ENCODE results near the gene FGFR4.
"Not testable (repeated sequence)": the region's sequence is repeated elsewhere in the genome, so short reads cannot be mapped to it uniquely, and the experiment has no call there.

FGFR4 gene

DNA sequence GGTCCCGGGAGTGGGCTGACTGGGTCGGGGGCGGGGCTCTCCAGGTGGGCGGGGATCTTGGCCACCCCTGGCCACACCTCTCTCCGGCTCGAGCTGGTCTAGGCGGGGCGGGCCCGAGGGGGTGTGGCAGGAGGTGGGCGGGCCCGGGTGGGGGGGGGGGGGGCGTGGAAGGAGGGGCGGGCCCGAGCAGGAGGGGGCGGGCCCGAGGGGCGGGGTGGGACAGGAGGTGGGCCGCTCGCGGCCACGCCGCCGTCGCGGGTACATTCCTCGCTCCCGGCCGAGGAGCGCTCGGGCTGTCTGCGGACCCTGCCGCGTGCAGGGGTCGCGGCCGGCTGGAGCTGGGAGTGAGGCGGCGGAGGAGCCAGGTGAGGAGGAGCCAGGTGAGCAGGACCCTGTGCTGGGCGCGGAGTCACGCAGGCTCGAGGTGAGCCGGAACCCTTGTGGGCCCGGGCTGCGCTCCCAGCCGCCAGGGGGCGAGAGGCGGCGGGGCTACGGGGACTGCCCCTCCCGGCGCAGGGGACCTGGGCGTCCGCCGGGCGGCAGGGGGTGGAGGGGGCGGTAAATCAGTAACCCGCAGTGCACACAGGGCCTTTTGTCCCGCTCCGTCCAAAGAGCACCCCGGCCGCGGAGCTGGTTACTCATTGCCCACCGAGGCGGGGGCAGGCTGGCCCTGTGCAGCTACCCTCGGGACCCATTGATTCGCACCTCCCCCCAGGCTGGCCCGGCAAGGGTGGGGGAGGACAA, at the start of gene FGFR4:
TSS of gene FGFR4 (plus strand) at position 262 of the 744 bp plus-strand sequence. CDS start 2,688 bp downstream, outside the sequence.
- peak; percentile 70 to 71 for DNase-seq

DNA sequence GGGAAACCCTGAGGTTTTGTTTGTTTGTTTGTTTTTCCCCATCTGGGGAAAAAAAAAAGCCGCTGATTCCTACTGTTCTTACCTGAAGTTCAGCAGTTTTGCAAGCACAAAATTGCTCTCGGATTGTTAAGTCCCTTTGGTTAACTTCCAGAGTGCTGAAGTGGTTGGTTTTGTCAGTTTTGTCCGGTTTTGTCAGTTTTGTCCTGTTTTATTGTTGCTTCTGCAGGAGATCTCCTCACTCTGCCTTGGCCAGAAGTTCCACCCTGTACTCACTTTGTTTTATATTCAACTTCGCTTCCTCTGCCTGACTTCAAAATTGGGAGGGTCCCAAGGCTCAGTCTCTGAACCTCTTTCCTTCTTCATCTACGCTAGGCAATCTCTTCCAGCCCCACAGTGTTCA, 49.8 kb upstream of the FGFR4 start:
- DNase-seq: no peak

GRCh38 chr5:177040814-177041420, 45.8 kb upstream of the FGFR4 start:
- DNase-seq: no peak

- no peak for DNase-seq
These were observed 44.8 kb upstream of the FGFR4 start for GRCh38 chr5:177041936-177042335.

DNA sequence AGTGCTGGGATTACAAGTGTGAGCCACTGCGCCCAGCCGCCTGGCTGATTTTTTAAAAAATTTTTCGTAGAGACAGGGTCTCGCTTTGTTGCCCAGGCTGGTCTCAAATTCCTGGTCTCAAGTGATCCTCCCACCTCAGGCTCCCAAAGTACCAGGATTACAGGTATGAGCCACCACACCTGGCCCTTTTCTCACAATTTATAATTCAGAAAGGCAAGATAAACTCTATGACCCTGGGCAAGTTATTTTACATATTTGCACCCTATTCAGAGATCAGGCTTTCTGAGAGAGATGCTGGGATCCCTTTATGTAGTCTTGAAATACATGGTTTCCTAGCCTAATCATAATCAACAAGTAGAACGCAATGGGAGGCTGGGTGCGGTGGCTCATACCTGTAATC, 43.6 kb upstream of the FGFR4 start:
- DNase-seq: no peak

DNA sequence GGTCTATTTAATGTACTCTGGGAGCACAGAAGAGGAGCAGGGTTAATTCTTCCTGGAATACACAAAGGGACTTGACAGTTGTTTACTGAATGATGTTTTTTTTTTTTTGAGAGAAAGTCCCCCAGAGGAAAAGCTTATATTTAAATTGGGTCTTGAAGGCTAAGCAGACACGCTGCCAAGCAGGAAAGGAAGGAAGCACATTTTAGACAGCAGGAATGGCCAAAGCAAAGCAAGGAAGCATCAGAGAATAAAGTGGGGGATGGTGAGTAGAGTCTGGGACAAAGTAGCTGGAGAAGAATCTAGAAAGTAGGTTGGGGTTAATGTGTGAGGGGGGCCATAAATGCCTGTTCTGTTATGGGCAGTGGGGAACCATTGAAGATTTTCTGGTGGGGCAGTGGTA, 42.8 kb upstream of the FGFR4 start:
- no peak for DNase-seq

GRCh38 chr5:177044641-177045040, 42.1 kb upstream of the FGFR4 start:
- no peak for DNase-seq

DNA sequence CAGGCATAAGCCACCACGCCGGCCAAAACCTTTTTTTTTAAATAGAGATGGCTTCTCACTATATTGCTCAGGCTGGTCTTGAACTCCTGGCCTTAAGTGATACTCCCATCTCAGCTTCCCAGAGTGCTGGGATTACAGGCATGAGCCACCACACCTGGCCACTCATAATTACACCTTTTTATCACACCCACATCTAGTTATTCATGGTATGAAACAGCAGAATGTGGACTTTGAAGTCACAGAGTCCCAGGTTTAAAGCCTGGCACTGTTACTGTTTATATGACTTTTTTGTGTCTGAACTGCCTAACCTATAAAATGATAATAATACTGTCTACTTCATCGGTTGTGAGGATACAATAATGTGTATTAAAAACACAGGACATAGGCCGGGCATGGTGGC, 41.1 kb upstream of the FGFR4 start:
- DNase-seq: no peak

GRCh38 chr5:177048531-177048930, 38.2 kb upstream of the FGFR4 start:
- DNase-seq: not testable (repeated sequence)

DNA sequence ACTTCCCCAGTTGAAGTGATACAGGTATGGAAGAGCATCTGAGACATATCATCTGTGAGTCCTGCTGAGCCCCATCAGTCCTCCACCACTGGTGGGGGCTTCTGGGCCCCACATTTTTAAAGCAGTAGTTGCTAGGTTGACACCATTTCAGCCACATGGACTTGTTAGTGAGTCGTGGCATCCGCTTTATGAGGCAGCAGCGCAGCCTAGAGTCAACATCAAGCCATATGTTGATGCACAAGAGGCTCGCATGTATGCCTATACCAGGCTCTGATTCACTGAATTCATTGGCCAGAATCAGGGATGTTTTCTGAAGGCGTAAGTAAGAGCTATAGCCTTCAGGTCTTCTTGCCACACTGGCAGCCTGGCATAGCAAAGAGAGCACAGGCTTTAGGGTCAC, 37.4 kb upstream of the FGFR4 start:
- DNase-seq: peak in 1 of 2 donors; percentile 13

DNA sequence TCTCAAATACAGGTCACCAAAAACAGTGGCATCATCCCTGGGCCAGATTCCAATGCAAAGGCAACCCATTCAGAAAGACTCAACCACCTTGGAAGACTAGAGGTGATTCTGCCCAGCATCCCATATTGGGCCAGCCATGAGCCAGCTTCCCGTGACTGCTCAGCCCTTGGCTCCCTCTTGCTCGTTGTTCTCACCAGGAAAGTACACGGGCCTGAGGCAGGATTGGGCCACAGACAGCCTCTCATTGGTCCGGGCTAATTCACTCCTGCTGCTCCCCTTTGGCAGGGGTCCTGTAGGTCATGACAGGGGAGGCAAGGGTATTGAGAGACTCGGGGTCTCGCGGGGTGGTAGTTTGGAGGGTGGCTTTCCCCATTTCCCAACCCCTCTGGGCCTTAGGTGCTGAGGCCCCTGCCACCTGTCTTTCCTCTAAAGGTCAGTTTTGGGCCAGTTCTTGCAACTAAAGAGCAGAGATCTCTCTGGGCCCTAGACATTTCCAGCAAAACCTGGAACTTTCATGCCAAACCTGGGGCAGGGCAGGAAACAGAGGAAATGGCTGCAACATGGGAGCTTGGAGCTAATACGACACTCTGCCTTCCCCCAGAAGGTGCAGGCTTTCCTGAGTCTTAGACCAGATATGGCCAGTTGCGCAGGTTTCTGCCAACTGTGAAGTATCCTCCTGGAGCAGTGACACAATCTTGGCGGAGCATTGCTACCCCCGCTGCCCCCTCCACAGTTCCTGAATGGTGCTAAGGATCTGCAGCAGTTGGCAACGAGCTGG, 22.0 kb upstream of the FGFR4 start:
- DNase-seq: no peak

- DNase-seq: no peak
These were observed 21.2 kb upstream of the FGFR4 start for GRCh38 chr5:177065491-177065890.

DNA sequence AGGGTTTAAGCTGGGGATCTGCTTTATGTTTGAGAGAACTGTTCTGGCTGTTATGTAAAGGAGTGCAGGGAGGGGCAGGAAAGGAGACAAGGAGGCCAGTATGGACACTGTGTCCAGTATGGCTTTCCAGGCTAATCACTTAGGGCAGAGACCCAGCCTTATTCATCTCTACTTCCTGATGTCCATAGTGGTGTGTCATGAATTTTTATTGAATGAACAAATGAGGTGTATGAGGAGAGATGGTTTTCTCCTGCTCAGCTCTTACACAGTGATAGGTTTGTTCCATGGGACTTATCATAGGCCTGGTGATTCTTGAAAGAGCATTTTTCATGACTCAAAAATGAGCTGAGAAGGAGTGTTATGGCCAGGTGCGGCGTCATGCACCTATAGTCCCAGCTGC, 20.5 kb upstream of the FGFR4 start:
- DNase-seq: no peak

- DNase-seq: no peak
These were observed 19.2 kb upstream of the FGFR4 start for GRCh38 chr5:177067503-177067902.

DNA sequence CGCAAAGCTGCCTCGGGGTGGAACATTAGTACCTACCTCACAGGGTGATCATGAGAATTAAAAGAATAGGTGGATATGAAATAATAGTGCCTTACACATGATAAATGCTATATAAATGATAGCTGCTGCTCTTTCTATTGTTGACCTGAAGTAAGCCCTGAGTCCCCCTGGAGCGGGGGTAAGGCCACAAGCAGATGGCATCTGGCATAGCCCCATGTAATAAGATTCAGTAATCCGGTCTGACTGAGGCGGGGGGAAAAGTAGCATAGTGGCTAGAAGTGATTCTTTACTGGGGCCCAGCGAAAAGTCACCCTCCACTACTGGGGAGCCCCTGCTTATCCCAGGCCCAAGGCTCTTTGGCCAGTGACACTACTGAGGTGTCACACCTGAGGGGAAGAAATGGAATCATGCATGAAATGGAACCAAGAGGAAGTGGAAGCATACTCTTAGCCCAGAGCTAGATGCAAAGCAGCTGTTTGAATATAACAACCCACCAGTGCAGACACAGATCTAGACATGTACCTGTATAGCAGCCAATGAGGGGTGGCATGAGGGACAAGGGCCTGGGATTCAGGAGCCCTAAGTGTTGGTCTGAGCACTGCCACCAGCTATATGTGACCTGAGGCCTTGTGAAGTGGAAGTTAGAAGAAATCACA, 16.1 kb upstream of the FGFR4 start:
- DNase-seq: no peak

DNA sequence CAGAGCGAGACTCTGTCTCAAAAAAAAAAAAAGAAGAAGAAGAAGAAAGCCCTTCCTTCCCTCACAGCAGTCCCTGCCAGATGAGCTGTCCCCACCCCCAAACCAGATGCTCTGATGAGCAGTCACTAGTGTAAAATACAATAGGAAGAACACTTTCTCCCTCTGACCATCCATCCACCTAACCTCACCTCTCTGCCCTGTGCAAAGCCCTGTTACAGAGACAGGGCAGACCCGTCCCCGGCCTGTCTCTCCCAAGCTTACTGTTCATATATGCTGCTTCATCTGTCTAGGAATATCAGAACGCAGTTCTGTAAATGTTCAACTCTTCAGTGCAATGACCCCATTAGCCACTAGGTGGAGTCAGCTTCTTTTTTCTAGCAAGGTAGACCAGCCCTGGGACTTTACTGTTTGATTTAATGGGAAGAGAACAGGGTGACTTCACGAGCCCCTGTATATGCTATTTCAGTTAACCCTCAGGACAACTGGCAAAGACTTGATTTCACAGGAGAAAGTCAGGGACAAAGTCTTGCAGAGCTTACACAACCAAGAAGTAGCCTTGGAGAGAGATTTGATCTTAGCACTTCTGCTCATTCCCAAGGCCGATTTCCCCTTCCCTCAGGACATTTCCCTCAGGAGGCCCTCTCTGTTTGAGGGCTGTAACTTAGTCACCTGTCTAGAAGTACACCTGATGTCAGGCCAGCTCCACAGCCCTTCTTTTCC, 14.9 kb upstream of the FGFR4 start:
- peak; percentile 65 to 77 for DNase-seq

- DNase-seq: no peak
These were observed 9.4 kb upstream of the FGFR4 start for GRCh38 chr5:177077335-177077734.

DNA sequence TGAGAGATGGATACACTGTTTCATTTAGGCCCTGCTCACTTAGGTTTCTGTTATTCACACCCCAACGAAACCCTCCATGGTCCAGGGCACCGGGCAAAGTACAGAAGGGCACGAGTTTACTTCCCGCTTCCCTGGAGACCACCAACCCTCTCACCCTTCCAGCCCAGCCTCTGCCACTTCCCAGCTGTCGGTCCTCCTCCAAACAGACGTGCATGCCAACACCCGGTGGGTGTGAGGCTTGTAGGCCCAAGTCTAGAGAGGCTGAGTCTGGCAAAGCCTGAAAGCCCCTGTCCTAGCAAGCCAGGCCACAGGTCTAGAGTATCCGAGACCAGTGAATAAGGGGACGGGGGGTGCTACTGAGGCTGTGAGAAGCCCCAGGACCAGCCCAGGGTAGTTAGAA, 7.1 kb upstream of the FGFR4 start:
- no peak for DNase-seq

DNA sequence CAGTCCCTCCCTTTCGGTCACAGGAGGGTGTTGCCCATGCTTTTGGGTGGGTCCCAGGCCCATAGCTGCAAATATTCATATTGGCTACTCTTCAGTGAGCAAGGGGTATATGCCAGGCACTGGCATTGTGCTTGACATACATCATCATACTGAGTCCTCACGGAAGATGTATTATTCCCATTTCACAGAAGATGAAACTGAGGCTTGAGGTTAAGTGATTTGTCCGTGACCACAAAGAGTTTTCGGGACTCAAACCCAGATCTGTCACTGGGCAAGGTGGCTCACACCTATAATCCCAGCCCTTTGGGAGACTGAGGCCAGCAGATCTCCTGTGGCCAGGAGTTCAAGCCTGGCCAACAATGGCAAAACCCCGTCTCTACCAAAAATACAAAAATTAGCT, 6.5 kb upstream of the FGFR4 start:
- DNase-seq: no peak

- DNase-seq: no peak
These were observed 4.9 kb upstream of the FGFR4 start for GRCh38 chr5:177081859-177082258.

DNA sequence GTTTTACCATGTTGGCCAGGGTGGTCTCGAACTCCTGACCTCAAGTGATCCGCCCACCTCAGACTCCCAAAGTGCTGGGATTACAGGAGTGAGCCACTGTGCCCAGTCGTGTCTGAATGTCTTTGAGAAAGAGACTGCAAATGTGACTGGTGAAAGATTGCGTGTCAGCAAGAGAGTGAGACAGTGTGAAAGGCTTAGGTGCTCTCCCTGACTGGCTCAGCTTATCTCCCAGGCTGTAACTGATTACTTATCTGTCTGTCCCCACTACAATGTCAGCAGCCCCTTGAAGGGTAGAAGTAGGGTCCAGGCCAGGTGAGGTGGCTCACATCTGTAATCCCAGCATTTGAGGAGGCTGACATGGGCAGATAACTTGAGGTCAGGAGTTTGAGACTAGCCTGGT, 3.4 kb upstream of the FGFR4 start:
- DNase-seq: no peak

- DNase-seq: no peak
These were observed 2.5 kb upstream of the FGFR4 start for GRCh38 chr5:177084175-177084574.
